Activated T-helper 9 cell treated with anti-CD3 and anti-CD28 coated beads, Interleukin-2, amount 50 U/mL, for 16 hours (primary cell): Measurements from ENCODE around the gene MNAT1.
A peak's percentile ranks its signal among the peaks of the same experiment; 100 is the strongest.
"Not testable (repeated sequence)": the region's sequence is repeated elsewhere in the genome, so short reads cannot be mapped to it uniquely, and the experiment has no call there.

Experiments used
- DNase-seq: peaks from one replicate; pipeline ENCODE4 v3.0.0-alpha.2; 2020; ENCODE audit warnings: low read depth

Gene MNAT1

DNA sequence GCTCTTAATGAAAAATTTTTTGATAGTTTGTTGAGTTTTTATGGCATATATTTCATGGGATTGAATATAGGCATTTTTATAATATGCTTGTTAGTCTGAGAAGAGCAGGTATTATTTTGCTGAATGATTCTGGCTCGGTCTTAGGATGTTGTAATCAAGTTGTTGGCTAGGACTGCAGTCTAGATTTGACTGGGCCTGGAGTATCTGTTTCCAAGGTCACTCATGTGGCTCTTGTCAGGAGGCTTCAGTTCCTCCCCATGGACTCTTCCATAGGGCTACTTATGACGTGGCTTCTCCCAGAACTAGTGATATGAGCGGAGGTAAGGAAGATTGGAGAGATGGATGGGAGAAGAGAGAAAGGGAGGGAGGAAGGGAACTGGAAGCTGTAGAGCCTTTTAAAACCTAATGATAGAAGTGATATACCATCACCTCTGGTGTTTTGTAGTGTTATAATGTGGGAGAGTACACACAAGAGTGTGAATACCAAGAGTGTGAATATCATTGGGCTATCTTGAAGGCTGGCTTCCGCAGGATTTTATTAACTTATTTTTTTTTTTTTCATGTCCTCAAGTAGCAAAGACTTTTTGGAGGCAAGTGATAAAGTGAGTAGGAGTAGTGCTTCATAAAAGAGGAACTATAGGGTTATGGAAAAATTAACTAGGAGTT lies 4.4 kb downstream of the MNAT1 start:
- DNase-seq, result no peak

DNA sequence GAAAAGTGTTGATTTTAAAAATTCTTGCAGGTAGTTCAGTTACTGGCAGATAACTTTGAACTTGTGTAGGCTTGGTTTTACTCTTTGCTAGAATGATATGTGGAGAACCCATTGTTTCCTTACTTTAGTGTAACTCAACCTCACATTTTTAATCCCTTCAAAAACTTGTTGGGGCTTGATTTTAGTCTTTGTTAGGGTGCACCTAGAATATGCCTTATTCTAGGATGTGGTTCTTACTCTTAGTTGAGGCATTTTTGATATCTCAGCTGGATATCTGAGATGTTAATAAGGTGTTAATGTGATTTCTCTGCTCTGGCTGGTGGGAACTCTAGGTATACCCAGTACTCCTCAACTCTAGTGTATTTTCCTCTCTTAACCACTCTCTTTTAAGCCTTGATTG lies 10.0 kb downstream of the MNAT1 start:
- no peak for DNase-seq

DNA sequence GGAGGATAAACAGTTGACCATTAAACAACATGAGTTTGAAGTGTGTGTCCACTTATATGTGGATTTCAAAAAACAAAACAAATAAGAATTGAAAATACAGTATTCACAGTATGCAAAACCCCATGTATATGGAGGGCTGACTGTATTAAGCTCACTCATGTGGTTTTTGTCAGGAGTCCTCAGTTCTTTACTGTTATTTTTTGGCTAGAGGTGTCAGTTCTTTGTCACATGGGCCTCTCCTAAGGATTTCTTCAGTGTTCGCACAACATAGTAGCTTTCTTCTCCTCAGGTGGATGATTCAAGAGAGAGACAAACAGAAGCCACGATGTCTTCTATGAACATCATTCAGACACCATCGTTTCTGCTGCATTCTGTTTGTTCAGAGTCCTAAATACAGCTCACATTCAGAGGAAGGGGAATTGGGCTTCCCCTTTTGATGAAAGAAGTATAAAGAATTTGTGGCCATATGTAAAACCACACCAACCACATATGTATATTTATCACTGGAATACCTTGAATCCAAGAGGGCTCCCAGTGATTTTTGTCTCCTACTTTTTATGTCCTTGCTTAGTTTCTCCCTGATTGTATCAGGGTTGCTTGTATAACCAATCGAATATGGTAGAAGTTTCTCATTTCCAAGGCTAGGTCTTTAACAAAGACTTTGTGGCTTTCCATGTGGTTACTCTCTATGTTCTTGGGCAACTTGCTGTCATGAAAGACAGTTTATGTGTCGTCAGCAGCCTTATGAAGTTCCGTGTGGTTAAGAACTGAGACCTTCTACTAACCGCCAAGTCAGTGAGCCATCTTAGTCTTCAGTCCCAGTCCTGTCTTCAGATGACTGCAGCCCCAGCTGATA lies 18.9 kb downstream of the MNAT1 start:
- DNase-seq, result peak; percentile 5

DNA sequence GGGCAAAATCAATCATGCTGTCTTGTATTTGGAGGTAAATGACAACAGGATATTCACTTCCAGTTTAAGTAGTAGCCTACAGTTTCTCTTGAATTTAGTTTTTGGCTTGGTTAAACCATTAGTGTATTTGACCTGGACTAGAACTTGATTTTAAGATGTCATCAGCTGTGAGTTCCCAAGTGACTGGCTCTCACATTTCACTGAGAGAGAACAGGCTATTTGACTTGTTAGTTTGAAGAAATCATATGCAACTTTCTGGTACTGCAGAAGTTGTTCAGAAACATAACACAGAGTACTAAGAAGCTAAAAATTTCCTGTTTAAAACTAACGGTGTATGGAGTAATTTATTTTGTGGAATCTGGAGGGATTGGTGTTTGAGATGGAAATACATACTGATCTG lies 22.3 kb downstream of the MNAT1 start:
- DNase-seq, result no peak

DNA sequence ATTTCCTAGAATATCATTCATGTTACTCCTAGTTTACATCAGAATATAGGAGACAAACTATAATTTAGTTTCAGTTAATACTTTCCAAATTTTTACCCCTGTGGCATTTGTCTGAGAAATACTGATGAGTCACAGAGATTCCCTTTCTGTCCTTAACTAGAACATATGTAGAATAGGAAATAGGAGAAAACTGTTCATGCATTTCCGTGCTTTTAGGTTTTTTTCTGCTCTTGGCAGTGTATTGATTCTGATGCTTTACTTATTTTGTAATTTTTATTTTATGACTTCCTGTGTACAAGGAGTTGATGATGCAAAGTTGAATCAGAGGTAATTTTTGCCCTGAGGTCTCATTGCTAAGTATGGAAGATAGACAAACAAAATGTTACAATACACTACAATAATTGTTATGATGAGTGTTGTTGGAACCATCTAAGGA lies 23.0 kb downstream of the MNAT1 start:
- no peak for DNase-seq

DNA sequence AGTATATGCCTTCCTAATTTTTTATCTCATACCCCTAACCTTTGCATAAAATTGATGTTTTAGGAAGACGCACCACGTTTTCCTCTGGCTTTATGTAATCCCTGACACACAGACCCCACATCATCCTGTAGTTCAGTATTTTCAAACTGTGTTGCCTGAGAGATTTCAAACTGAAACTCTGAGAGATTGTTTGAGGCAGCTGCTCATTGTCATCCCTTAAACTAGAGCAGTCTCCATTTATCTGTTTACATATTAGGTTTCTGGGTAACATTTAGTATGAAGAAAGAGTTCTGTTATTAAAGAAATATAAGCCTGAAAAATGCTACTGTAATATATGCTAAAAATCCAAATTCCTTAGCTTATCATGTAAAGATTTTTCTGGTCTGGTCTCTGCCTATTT lies 24.3 kb downstream of the MNAT1 start:
- DNase-seq, result no peak

DNA sequence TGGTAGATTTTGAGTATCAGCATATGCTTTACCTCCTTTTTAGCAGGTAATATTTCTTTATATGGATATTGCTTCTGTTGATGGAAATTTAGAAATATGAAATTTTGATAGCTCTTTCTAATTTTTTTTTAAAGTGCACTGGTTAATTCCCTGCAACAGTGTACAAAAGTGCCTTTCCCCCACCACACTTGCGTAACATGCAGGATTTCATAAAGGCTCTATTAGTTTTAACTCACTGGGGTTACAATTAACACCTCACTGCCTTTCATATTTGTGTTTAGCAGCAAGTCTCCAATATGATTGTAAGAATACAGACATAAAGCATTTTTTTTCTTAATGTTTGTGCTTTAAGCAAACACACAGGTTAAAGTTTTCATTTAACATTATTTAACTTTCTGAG lies 25.6 kb downstream of the MNAT1 start:
- no peak for DNase-seq

DNA sequence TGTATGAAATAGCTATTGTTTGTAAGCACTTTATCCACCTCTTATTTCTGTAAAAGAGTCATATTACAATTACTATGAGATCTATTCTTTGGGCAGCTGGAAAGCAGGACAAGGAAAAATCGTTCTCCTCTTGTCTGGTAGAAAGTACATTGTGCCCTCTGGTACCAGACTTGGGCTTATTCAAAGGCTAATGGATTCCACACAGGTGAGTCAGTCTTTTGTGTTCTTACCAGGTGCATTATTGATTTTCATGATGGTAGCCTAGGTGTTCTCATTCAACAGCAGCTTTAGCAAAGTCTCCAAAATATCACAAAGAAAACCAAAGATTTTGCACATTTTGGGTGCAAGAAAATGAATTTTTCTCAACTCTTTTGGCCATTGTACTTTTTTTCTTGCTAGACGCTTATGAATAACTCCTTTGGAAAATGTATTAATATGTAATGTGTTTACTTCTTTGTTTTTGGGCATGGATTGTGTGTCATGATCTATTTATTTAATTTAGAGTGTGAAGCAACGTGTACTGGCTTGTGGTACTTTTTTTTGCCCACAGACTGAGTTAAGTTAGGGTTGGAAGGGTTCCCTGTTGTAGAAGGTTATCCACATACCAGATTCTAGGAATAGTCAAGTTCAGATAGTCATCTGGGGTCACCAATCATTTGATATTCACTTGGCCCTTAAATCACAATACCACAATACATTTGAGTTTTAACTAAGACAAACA lies 26.2 kb downstream of the MNAT1 start:
- DNase-seq, result no peak

DNA sequence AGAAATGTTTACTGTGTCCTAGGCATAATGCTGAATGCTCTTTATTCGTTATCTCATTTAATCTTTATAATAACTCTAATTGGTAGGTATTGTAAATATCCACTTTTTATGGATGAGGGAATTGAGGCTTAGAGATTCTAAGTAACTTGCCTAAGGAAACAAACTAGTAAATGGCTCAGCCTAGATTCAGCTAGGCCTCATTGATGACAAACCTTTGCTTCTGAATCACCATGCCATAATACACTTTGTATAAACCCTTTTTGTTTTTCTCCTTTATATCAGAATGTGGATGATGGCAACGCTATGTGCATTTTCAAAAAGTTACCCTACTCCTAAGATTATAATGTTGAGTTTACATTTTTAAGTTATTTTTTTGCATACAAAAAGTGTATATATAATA lies 34.0 kb downstream of the MNAT1 start:
- DNase-seq, result no peak

DNA sequence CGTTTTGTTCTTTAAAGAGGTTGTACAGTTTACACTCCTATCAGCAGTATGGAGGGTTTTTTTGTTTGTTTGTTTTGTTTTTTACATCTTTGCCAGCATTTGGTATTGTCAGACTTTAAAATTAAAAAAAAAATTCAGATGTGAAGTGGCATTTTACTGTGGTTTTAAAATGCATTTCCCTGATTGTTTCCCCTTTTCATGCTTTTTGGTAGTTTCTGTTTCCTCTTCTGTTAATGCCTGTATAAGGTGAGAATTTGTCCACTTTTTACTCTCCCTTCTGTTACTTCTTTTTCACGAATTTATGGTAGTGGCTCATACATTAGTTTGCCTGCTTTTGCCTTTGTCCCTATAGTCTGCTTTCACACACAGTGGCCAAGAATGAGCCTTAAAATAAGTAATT lies 36.6 kb downstream of the MNAT1 start:
- no peak for DNase-seq

DNA sequence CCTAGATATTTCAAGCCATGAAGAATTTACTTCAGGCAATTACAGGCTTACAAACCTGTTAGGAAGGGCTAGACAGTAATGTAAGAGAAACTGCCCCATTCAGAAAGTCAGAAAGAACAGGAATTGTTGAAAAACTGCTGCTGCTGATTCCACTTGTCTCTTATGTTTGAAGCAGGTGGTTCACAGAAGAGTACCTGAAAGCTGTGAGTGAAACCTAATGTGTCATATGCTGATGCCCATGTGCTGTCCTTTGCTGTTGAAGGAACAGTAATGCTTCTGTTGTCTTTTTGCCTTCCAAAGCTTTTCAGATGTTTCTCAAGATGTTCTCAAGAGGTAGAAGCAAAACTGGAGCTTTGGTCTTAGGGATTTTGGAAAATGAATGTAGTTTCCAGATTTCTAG lies 39.0 kb downstream of the MNAT1 start:
- DNase-seq, result no peak

DNA sequence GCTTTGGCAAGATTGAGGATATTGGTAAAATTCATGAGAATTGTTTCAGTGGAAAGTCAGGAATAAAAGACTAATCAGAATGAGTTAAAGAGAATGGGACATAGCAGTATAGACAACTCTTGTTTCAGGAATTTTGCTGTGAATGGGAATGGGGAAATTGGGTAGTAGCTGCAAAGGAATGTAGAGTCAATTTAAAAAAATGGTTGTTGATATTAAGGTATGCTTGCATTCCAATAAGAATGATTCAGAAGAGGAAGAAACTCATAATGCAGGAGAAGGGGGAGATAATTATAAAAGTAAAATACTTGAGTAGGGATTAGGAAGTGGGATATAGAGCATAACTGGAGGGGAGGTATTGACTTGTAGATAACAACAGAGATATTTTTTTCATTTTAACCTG lies 40.7 kb downstream of the MNAT1 start:
- DNase-seq, result no peak

DNA sequence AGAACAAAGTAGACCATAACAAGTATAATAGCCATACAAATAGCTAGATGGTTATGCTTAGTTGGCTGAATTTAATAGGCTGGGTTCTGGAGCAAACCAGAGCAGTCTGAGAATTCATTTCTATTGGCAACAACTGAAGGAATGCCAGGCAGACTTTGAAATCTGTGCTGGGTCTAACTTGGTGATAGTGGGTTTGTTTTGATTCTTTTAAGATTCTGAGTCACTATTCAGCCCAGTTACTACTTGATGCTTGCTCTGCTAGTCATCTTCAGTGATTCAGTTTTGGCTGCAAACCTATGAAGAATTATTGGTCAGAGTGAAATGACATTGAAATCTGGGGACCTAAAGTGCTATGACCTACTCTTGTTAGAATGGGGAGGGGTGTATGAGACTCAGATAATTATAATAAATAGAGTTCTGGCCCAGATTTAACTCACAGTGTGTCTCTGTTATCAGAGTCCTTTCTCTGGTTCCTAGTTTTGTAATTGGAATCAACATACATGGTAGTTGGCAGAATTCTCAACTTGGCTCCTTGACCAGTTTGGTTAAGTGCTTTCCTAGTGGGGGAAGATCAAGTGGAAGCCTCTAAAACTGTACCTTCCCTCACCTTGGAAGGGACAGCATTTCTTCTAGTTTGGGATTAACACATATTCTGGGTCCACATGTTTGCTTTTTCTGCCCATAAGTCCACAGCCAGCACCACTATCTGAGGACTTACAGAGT lies 43.5 kb downstream of the MNAT1 start:
- no peak for DNase-seq

DNA sequence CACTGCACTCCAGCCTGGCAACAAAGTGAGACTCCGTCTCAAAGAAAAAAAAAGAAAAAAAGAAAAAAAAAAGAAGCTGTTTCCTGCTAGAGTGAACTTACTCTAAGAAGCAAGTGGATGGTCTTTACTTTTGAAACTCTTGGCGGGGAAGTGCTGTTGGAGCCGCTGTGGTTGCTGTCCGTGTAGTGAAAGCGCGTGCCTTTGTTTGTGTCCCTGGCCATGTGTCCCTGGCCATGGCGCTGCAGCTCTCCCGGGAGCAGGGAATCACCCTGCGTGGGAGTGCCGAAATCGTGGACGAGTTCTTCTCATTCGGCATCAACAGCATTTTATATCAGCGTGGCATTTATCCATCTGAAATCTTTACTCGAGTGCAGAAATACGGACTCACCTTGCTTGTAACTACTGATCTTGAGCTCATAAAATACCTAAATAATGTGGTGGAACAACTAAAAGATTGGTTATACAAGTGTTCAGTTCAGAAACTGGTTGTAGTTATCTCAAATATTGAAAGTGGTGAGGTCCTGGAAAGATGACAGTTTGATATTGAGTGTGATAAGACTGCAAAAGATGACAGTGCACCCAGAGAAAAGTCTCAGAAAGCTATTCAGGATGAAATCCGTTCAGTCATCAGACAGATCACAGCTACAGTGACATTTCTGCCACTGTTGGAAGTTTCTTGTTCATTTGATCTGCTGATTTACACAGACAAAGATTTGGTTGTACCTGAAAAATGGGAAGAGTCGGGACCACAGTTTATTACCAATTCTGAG lies 45.4 kb downstream of the MNAT1 start:
- not testable (repeated sequence) for DNase-seq

DNA sequence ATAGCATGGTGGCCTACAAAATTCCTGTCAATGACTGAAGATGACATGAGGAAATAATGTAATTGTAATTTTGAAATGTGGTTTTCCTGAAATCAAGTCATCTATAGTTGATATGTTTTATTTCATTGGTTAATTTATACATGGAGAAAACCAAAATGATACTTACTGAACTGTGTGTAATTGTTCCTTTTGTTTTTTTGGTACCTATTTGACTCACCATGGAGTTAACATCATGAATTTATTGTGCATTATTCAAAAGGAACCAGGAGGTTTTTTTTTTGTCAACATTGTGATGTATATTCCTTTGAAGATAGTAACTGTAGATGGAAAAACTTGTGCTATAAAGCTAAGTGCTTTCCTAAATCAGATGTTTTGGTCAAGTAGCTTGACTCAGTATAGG lies 46.0 kb downstream of the MNAT1 start:
- DNase-seq, result not testable (repeated sequence)

DNA sequence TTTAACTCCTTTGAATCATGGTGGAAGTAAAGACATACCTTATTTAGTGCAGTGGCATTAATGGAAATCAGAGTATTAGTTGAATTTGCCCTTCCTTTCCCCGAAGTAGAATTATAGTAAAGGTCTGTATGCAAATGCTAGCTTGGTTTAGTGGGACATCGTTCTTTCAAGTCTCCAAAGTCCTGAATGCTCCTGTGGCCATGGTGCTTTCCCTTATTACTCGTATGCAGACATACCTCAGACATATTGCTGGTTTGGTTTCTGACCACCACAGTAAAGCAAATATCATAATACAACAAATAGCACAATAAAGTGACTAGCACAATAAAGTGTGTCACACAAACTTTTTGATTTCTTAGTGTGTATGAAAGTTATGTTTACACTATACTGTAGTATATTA lies 52.3 kb downstream of the MNAT1 start:
- no peak for DNase-seq

DNA sequence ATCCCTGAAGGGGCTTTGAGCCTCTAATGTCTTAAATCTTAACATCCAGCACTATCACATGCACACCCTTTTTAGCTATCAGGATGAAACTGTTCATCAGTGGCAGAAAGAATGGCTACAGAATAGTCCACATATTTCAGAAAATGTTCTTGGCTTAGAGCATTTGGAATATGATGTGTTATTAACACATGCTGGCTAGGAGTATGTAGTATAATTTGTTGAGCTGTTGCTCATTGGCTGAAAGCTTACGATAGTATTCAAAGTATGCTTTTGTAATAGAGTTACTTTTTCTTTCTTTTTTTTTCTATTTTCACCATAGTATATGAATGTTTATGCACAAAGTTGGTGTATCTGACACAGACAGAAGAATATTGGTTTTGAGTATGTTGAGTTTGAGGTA lies 55.1 kb downstream of the MNAT1 start:
- no peak for DNase-seq

DNA sequence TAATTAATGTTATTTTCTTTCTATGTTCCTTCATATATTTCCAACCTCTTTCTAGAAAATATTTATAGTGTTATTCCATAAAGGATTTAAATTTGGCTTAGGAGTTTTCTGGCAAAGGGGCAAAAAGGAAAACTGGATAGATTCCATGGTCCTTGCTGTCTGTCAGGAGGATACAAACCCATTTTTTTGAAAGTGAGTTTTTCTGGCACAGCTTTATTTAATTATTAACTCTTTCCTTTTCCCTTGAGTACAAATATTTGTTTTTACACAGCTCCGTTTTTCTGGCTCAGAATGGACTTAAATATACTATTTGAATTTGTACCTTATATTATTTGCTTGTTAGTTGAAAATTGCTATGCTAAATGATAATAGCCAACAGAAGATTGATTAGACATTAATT lies 56.3 kb downstream of the MNAT1 start:
- no peak for DNase-seq

DNA sequence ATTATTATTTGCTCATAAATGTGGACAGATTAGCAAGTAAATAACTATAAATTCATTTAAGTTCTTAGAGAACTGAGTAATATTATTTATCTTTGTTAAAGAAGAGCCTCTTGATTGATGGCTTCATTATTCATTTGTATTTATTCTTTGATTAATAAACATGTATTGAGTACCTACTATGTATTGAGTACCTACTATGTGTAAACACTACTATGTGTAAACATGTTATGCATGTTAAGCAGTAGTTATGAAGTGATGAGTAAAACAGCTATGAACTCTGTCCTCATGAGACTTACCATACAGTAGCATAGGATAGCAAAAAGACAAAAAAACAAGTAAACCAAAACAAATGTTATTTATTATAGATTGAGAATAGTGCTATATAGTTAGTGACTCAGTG lies 61.9 kb downstream of the MNAT1 start:
- no peak for DNase-seq

DNA sequence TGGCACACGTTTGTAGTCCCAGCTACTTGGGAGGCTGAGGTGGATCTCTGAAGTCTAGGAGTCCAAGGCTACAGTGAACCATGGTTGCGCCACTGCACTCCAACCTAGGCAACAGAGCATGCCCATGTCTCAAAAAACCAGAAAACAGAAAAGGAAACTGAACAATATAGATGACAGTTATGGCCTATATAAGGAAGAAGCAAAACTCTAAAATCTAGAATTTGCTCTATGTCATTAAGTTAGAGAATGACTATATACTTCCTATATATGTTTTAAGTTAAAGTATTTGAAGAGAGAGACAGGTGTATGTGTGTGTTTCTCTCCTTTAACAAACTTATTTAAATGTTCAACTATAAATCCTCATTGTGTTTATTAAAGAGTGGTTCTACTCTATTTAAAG lies 65.8 kb downstream of the MNAT1 start:
- DNase-seq, result no peak

DNA sequence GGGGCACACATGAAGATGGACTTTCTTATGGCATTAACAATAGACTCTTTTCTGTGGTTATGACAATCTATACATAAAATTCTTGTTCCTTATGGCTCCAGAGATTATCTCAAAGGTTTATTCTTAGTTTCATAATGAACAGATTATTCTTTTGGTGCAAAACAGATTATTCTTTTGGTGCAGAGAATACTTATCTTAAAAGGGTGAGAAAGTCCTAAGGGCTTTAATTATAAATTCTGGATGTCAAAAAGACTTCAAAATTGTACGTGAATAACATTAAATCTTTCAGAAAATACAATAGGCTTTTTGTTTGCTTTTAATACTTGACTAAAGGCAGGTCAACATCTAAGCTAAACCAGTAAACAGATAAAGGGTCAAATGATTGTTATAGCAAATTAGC lies 69.3 kb downstream of the MNAT1 start:
- no peak for DNase-seq
